ENCODE results near the gene TMEM200B. TPM values are rescaled to one million over a fixed set of nuclear protein-coding genes. Genes with fewer than 3 reads are reported as not detected.

The TMEM200B gene
- total and polyA plus RNA-seq, 10 of the 15 experiments (the other 5 are each of a cell fraction or from before 2014, with no cell fraction given), result 0.03 to 1.4 (median 0.08) TPM; not detected in 3

- POLR2A ChIA-PET, result no interaction called here
These were observed 32.6 kb downstream of the TMEM200B start for GRCh38 chr1:29090937-29091618.

More at GRCh38 chr1:29090937-29091618, 32.6 kb downstream of the TMEM200B start:
- Histone ChIP-seq H4K20me1 (ENCODE audit: control insufficient read depth, insufficient read depth) (no peaks in the 10 kb centered on the region), H3K79me2 (ENCODE audit: control insufficient read depth, insufficient read depth, low read length) (no peaks in the 10 kb centered on the region), H3K36me3 (ENCODE audit: control insufficient read depth in 2 of 2, insufficient read depth in 2 of 2, low read length in 1 of 2) (no peaks in the 10 kb centered on the region), H3K4me3 (no peak overlapping the region), H3K27me3 (replicated peaks in 1 of 2; ENCODE audit: control insufficient read depth in 2 of 2, insufficient read depth in 2 of 2, low read length in 1 of 2) (no peaks in the 10 kb centered on the region), H3K9ac (ENCODE audit: control insufficient read depth, insufficient read depth, low read length) (no peak overlapping the region), H3K9me3 (replicated peaks; ENCODE audit: control insufficient read depth, insufficient read depth, low read length) (no peaks in the 10 kb centered on the region), H3K4me2 (ENCODE audit: control insufficient read depth, insufficient read depth) (no peak overlapping the region), H3K27ac (ENCODE audit: control insufficient read depth, insufficient read depth) (no peak overlapping the region), H3K4me1 (ENCODE audit: control insufficient read depth, insufficient read depth, low read length) (no peaks in the 10 kb centered on the region), H2AFZ (ENCODE audit: control insufficient read depth, low read depth, low read length) (no peak overlapping the region)
- ChIA-PET SMC1A (ENCODE audit: uncharacterized antibody, unreplicated experiment) (interaction anchor here (0.8 to 1.0 kb wide), 2 partner anchors 9 to 67 kb away, joined by 3 read pairs; no protein-coding TSS in a partner anchor), CTCF (no interaction called here), RAD21 (ENCODE audit: unreplicated experiment) (interaction anchor here (0.9 kb wide), 1 partner anchor 112 kb away, joined by 3 read pairs; no protein-coding TSS in a partner anchor)
- BruUV-seq (replicated peaks), result no TSS peak
- intact Hi-C loops (cut with micrococcal nuclease; ENCODE audit: unreplicated experiment), result no loop called here
- no peak for DNase-seq (ENCODE audit: low read depth, low spot score)
- TF ChIP-seq SMAD5 (IDR thresholded peaks at IDR 0.05; ENCODE audit: low read depth) (no peak), ETV6 (conservative IDR thresholded peaks at IDR 0.05 in 1 of 2, IDR thresholded peaks at IDR 0.05 in 1 of 2; ENCODE audit: borderline replicate concordance in 1 of 2, low read depth in 1 of 2) (no peak), EGR1 (IDR thresholded peaks at IDR 0.05; ENCODE audit: borderline replicate concordance in 1 of 2, low read depth in 2 of 2, low read length in 2 of 2) (no peak), SREBF1 (IDR thresholded peaks at IDR 0.05; ENCODE audit: low read length) (no peak), MLLT1 (IDR thresholded peaks at IDR 0.05) (no peak), NFYB (IDR thresholded peaks at IDR 0.05; ENCODE audit: insufficient read depth, low read depth, low read length) (no peak), RBBP5 (conservative IDR thresholded peaks at IDR 0.05) (no peak), ZNF622 (IDR thresholded peaks at IDR 0.05) (no peak), DPF2 (IDR thresholded peaks at IDR 0.05) (no peak), ZNF207 (IDR thresholded peaks at IDR 0.05; ENCODE audit: borderline replicate concordance) (no peak), BRCA1 (IDR thresholded peaks at IDR 0.05; ENCODE audit: low read depth, low read length) (no peak), SPI1 (IDR thresholded peaks at IDR 0.05; ENCODE audit: borderline replicate concordance, insufficient read depth, low read depth, low read length) (no peak), BHLHE40 (IDR thresholded peaks at IDR 0.05; ENCODE audit: borderline replicate concordance in 1 of 2, low read depth in 2 of 2, low read length in 1 of 2) (no peak), MYB (IDR thresholded peaks at IDR 0.05; ENCODE audit: borderline replicate concordance, low read depth, low read length) (no peak), PAX8 (IDR thresholded peaks at IDR 0.05) (no peak), EP300 (IDR thresholded peaks at IDR 0.05; ENCODE audit: borderline replicate concordance in 1 of 2, control insufficient read depth in 1 of 2, low read depth in 2 of 2, low read length in 2 of 2) (no peak), HDGF (IDR thresholded peaks at IDR 0.05) (no peak), IRF3 (IDR thresholded peaks at IDR 0.05) (no peak)
- no peak for FAIRE-seq
- in situ Hi-C loops (cut with MboI), result no loop called here
- ATAC-seq, result no peak
